Mesothelial cell of epicardium (in vitro differentiated cells): ENCODE data around the gene HS6ST3. TPM values are rescaled to one million over a fixed set of nuclear protein-coding genes. Genes with fewer than 3 reads are reported as not detected.
"Not testable (repeated sequence)": the region's sequence is repeated elsewhere in the genome, so short reads cannot be mapped to it uniquely, and the experiment has no call there.

Source experiments
- DNase-seq, 2 experiments: peaks; one replicate each; pipeline ENCODE4 v3.0.0; 2021; ENCODE audit warnings: low spot score in 2 of 2; ENCODE audit not compliant: unreplicated experiment in 2 of 2
- H3K27ac Mint-ChIP-seq: 2 replicates; pipeline ENCODE4 v1.8.0; 2021; ENCODE audit warnings: mixed read lengths
- H3K27me3 Mint-ChIP-seq: 2 replicates; pipeline ENCODE4 v1.8.0; 2021; ENCODE audit warnings: low read depth, mixed read lengths
- H3K36me3 Mint-ChIP-seq: 2 replicates; pipeline ENCODE4 v1.8.0; 2021; ENCODE audit warnings: mixed read lengths
- H3K4me1 Mint-ChIP-seq: 2 replicates; pipeline ENCODE4 v1.8.0; 2021; ENCODE audit warnings: mixed read lengths
- H3K4me3 Mint-ChIP-seq: 2 replicates; pipeline ENCODE4 v1.8.0; 2021; ENCODE audit warnings: mild to moderate bottlenecking, moderate library complexity, mixed read lengths
- H3K9me3 Mint-ChIP-seq: 2 replicates; pipeline ENCODE4 v1.8.0; 2021; ENCODE audit warnings: mixed read lengths
- total RNA-seq: library from RNA; stranded (reverse); gene quantifications from 3 replicates; pipeline ENCODE4 v1.2.1, GENCODE V29; 2021
- TF ChIP-seq, protein P1 (sequence below): fragments of 200-600 bp; sonication (generic); IDR thresholded peaks from one replicate; pipeline ENCODE4 v1.5.0; 2021; ENCODE audit warnings: antibody characterized with exemption; ENCODE audit not compliant: unreplicated experiment

The HS6ST3 gene
- total RNA-seq, result 0.60 to 0.66 TPM (median 0.62 TPM) in 3 replicates

DNA sequence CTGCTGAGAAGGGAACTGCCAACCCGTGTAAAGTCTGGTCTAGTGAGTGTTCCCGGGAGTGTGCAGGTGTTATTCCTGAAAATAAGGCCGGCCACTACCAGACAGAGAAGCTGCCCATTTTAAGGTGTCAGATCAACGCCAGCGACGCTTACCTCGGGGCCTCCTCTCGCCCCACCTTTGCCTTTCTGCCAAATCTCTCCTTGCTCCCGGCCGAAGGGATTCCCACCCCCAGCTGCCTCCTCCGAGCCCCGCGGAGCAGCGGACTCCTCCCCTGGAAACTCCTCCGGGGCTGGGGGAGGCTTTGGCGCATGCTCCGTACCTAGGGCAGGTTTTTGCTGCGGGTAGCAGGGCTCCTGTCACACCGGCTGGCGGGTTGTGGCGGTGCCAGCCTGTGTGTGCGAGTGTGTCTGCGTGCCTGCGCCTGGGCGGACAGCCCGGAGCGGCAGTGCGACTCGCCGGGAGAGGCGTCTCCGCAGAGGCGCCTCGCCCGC, at the start of gene HS6ST3:
TSS of gene HS6ST3 (plus strand) at position 359 of the 491 bp plus-strand sequence.
- Mint-ChIP-seq H3K36me3 (no peaks in the 10 kb centered on the region), H3K27ac (no peak within 1 kb of the TSS), H3K4me1 (peaks cover 25% of the 10 kb centered on the region), H3K27me3 (peaks cover 69% of the 10 kb centered on the region), H3K9me3 (no peaks in the 10 kb centered on the region), H3K4me3 (peak within 1 kb of the TSS; percentile 69)
- DNase-seq, result peak; percentile 36 to 59
- TF ChIP-seq, protein P1, sequence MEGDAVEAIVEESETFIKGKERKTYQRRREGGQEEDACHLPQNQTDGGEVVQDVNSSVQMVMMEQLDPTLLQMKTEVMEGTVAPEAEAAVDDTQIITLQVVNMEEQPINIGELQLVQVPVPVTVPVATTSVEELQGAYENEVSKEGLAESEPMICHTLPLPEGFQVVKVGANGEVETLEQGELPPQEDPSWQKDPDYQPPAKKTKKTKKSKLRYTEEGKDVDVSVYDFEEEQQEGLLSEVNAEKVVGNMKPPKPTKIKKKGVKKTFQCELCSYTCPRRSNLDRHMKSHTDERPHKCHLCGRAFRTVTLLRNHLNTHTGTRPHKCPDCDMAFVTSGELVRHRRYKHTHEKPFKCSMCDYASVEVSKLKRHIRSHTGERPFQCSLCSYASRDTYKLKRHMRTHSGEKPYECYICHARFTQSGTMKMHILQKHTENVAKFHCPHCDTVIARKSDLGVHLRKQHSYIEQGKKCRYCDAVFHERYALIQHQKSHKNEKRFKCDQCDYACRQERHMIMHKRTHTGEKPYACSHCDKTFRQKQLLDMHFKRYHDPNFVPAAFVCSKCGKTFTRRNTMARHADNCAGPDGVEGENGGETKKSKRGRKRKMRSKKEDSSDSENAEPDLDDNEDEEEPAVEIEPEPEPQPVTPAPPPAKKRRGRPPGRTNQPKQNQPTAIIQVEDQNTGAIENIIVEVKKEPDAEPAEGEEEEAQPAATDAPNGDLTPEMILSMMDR, result no peak

DNA sequence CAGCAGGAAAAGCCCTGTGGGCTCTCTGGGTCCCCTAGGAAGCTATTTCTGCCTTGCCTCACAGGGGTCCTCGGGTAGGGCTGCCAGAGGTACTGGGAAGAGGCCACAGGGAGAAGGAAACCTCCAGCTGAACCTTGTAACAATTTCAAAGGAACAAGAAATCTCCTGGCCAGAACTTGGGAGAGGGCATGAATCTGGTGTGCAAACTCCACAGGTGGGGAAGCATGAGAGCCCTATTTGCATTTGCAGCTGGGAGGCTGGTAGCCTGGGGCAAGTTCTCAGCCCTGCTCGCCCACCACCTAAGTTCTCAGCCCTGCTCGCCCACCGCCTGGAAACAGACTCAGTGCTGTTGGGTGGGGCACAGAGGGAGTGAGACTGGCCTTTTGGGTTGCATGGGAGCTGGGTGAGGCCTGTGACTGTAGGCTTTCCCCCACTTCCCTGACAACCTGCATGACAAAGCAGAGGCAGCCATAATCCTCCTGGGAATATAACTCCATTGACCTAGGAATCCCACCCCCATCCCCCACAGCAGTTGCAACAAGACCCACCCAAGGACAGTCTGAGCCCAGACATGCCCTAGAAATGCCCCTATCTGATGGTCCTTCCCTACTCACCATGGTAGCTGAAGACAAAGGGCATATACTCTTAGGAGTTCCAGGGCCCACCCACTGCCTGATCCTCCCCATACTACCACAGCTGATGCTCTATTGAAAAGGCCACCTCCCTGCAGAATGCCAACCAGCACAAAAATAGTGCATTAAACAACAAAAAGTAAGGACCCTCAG, 48.4 kb upstream of the HS6ST3 start:
- peaks cover 47% of the 10 kb centered on the region for H3K36me3 Mint-ChIP-seq
- no peaks in the 10 kb centered on the region for H3K4me1 Mint-ChIP-seq
- peaks cover 42% of the 10 kb centered on the region for H3K9me3 Mint-ChIP-seq
- no peak overlapping the region for H3K27ac Mint-ChIP-seq
- TF ChIP-seq, protein P1, result no peak
- no peaks in the 10 kb centered on the region for H3K27me3 Mint-ChIP-seq
- no peak for DNase-seq
- no peak overlapping the region for H3K4me3 Mint-ChIP-seq

DNA sequence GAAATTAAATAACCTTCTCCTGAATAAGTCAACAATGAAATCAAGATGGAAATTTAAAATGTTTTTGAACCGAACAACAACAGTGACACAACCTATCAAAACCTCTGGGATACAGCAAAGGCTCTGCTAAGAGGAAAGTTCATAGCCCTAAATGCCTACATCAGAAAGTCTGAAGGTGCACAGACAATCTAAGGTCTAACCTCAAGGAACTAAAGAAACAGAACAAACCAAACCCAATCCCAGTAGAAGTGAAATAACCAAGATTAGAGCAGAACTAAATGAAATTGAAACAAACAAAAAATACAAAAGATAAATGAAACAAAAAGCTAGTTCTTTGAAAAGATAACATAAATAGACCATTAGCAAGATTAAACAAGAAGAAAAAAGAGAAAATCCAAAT, 45.7 kb upstream of the HS6ST3 start:
- Mint-ChIP-seq H3K9me3 (peaks cover 42% of the 10 kb centered on the region), H3K27ac (no peak overlapping the region), H3K27me3 (no peaks in the 10 kb centered on the region), H3K36me3 (peaks cover 47% of the 10 kb centered on the region), H3K4me3 (no peak overlapping the region), H3K4me1 (no peaks in the 10 kb centered on the region)
- DNase-seq, result no peak
- TF ChIP-seq, protein P1, result no peak

DNA sequence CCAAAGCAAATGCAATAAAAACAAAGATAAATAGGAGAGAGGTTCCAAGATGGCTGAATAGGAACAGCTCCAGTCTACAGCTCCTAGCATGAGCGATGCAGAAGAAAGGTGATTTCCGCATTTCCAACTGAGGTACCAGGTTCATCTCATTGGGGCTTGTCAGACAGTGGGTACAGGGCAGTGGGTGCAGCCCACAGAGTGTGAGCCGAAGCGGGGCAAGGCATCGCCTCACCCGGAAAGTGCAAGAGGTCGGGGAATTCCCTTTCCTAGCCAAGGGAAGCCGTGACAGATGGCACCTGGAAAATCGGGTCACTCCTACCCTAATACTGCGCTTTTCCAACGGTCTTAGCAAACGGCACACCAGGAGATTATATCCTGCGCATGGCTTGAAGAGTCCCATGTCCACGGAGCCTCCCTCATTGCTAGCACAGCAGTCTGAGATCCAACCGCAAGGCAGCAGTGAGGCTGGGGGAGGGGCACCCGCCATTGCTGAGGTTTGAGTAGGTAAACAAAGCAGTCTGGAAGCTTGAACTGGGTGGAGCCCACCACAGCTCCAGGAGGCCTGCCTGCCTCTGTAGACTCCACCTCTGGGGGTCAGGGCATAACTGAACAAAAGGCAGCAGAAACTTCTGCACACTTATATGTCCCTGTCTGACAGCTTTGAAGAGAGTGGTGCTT, 43.3 kb upstream of the HS6ST3 start:
- peaks cover 43% of the 10 kb centered on the region for H3K36me3 Mint-ChIP-seq
- H3K9me3 Mint-ChIP-seq, result peaks cover 49% of the 10 kb centered on the region

DNA sequence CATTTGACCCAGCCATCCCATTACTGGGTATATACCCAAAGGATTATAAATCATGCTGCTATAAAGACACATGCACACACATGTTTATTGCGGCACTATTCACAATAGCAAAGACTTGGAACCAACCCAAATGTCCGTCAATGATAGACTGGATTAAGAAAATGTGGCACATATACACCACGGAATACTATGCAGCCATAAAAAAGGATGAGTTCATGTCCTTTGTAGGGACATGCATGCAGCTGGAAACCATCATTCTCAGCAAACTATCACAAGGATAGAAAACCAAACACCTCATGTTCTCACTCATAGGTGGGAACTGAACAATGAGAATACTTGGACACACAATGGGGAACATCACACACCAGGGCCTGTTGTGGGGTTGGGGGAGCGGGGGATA, 39.0 kb upstream of the HS6ST3 start:
- H3K27me3 Mint-ChIP-seq, H3K27ac Mint-ChIP-seq, H3K4me3 Mint-ChIP-seq, DNase-seq, H3K4me1 Mint-ChIP-seq: not testable (repeated sequence)
- Mint-ChIP-seq H3K36me3 (peaks cover 11% of the 10 kb centered on the region), H3K9me3 (peaks cover 12% of the 10 kb centered on the region)

More for the DNA sequence above, 43.3 kb upstream of the HS6ST3 start:
- H3K27ac Mint-ChIP-seq, DNase-seq, H3K27me3 Mint-ChIP-seq, H3K4me1 Mint-ChIP-seq, H3K4me3 Mint-ChIP-seq: not testable (repeated sequence)

DNA sequence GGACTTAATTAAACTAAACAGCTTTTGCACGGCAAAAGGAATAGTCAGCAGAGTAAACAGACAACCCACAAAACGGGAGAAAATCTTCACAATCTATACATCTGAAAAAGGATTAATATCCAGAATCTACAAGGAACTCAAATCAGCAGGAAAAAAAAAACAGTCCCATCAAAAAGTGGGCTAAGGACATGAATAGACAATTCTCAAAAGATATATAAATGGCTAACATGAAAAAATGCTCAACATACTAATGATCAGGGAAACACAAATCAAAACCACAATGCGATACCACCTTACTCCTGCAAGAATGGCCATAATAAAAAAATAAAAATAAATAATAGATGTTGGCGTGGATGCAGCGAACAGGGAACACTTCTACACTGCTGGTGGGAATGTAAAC, 38.4 kb upstream of the HS6ST3 start:
- H3K9me3 Mint-ChIP-seq, DNase-seq, H3K27me3 Mint-ChIP-seq, H3K27ac Mint-ChIP-seq, H3K36me3 Mint-ChIP-seq, H3K4me1 Mint-ChIP-seq, H3K4me3 Mint-ChIP-seq: not testable (repeated sequence)

DNA sequence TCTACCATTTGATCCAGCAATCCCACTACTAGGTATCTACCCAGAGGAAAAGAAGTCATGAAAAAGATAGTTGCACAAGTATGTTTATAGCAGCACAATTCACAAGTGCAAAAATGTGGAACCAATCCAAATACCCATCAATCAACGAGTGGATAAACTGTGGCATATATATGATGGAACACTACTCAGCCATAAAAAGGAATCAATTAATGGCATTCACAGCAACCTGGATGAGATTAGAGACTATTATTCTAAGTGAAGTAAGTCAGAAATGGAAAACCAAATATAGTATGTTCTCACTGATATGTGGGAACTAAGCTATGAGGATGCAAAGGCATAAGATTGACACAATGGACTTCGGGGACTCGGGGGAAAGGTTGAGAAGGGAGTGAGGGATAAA, 38.0 kb upstream of the HS6ST3 start:
- Mint-ChIP-seq H3K4me3 (peak overlapping the region; percentile 94), H3K27ac (peak overlapping the region; percentile 2)
- not testable (repeated sequence) for DNase-seq, H3K9me3 Mint-ChIP-seq, H3K4me1 Mint-ChIP-seq, H3K36me3 Mint-ChIP-seq, H3K27me3 Mint-ChIP-seq
